HG03045 (cell line): Measurements from ENCODE around the gene NPC1L1.
"Not testable (repeated sequence)": the region's sequence is repeated elsewhere in the genome, so short reads cannot be mapped to it uniquely, and the experiment has no call there.

Experiments
- ATAC-seq: cut with Tn5 transposase; IDR thresholded peaks from one replicate; pipeline ENCODE4 v1.9.1; 2021; ENCODE audit warnings: mild to moderate bottlenecking, moderate library complexity; ENCODE audit not compliant: unreplicated experiment

The NPC1L1 gene

GRCh38 chr7:44565097-44565794 is 24.1 kb upstream of the NPC1L1 start:
- ATAC-seq = peak; percentile 62

- no peak for ATAC-seq
These were observed 23.5 kb upstream of the NPC1L1 start for GRCh38 chr7:44564606-44565005.

GRCh38 chr7:44563171-44563679 is 22.1 kb upstream of the NPC1L1 start:
- no peak for ATAC-seq

GRCh38 chr7:44562622-44562962 is 21.5 kb upstream of the NPC1L1 start:
- ATAC-seq = not testable (repeated sequence)

- ATAC-seq = no peak
These were observed 21.0 kb upstream of the NPC1L1 start for GRCh38 chr7:44561962-44562621.

- ATAC-seq = no peak
These were observed 20.4 kb upstream of the NPC1L1 start for GRCh38 chr7:44561481-44561880.

GRCh38 chr7:44559485-44559884 is 18.4 kb upstream of the NPC1L1 start:
- ATAC-seq = no peak

GRCh38 chr7:44557485-44557884 is 16.4 kb upstream of the NPC1L1 start:
- no peak for ATAC-seq

- no peak for ATAC-seq
These were observed 14.2 kb upstream of the NPC1L1 start for GRCh38 chr7:44555350-44555749.

GRCh38 chr7:44552473-44553005 is 11.4 kb upstream of the NPC1L1 start:
- not testable (repeated sequence) for ATAC-seq

- ATAC-seq = no peak
These were observed 8.3 kb upstream of the NPC1L1 start for GRCh38 chr7:44549457-44549856.

- ATAC-seq = no peak
These were observed 7.8 kb upstream of the NPC1L1 start for GRCh38 chr7:44548893-44549292.

GRCh38 chr7:44547536-44548231 is 6.6 kb upstream of the NPC1L1 start:
- no peak for ATAC-seq

GRCh38 chr7:44541876-44542610 is 913 bp upstream of the NPC1L1 start:
- no peak for ATAC-seq

- ATAC-seq = no peak
These were observed 520 bp downstream of the NPC1L1 start for GRCh38 chr7:44540592-44541027.

GRCh38 chr7:44539669-44540506 is 1.2 kb downstream of the NPC1L1 start:
- no peak for ATAC-seq

- ATAC-seq = no peak
These were observed 2.1 kb downstream of the NPC1L1 start for GRCh38 chr7:44538798-44539668.

GRCh38 chr7:44538093-44538797 is 2.9 kb downstream of the NPC1L1 start:
- ATAC-seq = no peak
